Stomach (tissue), 4 donors: ENCODE data around the gene AK9.

Experiments used
- CTCF ChIP-seq, 7 experiments: fragments of 450-650 bp in 4 of 7; fragments of 200-600 bp in 3 of 7; sonication (generic) in 3 of 7; IDR thresholded peaks; one replicate each; pipeline ENCODE4 v1.5.1; 2016 to 2019; ENCODE audit warnings: antibody characterized with exemption in 7 of 7, control low read depth in 2 of 7, mild to moderate bottlenecking in 1 of 7
- POLR2AphosphoS5 ChIP-seq, 3 donors: sonication (generic); formaldehyde crosslinking; IDR thresholded peaks; one replicate each; pipeline ENCODE4 v1.6.1; 2016; ENCODE audit warnings: antibody characterized with exemption in 3 of 3

- no peak for TF ChIP-seq CTCF (IDR thresholded peaks at IDR 0.05)
- no peak for TF ChIP-seq POLR2AphosphoS5 (IDR thresholded peaks at IDR 0.05)
Measured at GRCh38 chr6:109461733-109462526, 229.1 kb downstream of the AK9 start.
